Measurements from ENCODE around the gene ANK3.

The ANK3 gene

GRCh38 chr10:60203993-60204618 lies 185.6 kb downstream of the ANK3 start:
- Histone ChIP-seq H2BK12ac (ENCODE audit: low read length in 2 of 2) (no peak overlapping the region), H3K4ac (ENCODE audit: low read depth in 1 of 2, low read length in 2 of 2) (no peak overlapping the region), H2AFZ (ENCODE audit: low read depth, low read length) (no peak overlapping the region), H3K4me3 (ENCODE audit: insufficient read depth in 1 of 2, low read depth in 1 of 2, low read length in 2 of 2) (no peak overlapping the region), H4K8ac (ENCODE audit: low read length) (no peak overlapping the region), H2BK15ac (ENCODE audit: low read depth, poor library complexity, severe bottlenecking) (no peak overlapping the region), H3K9me3 (ENCODE audit: control insufficient read depth, low read length) (no peaks in the 10 kb centered on the region), H3K27me3 (ENCODE audit: control insufficient read depth in 1 of 2, insufficient read depth in 1 of 2, low read length in 2 of 2) (no peaks in the 10 kb centered on the region), H3K18ac (ENCODE audit: low read depth in 1 of 2, low read length in 2 of 2) (no peak overlapping the region), H3K36me3 (ENCODE audit: control insufficient read depth in 1 of 2, insufficient read depth in 2 of 2, low read depth in 1 of 2, low read length in 2 of 2) (peaks cover 0 to 11% of the 10 kb centered on the region in 2 experiments), H3K4me1 (ENCODE audit: control insufficient read depth, insufficient read depth, low read depth, low read length) (peaks cover 3% of the 10 kb centered on the region), H3K4me2 (ENCODE audit: low read length, poor library complexity, severe bottlenecking) (no peak overlapping the region), H2AK5ac (ENCODE audit: low read length, severe bottlenecking) (no peak overlapping the region), H4K91ac (ENCODE audit: low read length) (no peak overlapping the region), H3K27ac (ENCODE audit: low read length, poor library complexity, severe bottlenecking) (no peak overlapping the region), H3K79me1 (replicated peaks; ENCODE audit: low read length, poor library complexity, severe bottlenecking) (no peaks in the 10 kb centered on the region), H2BK120ac (ENCODE audit: low read depth, low read length) (no peak overlapping the region), H3K23ac (ENCODE audit: low read length in 2 of 2) (no peak overlapping the region), H3K9ac (ENCODE audit: low read length) (no peak overlapping the region), H2BK5ac (ENCODE audit: low read depth, low read length, poor library complexity, severe bottlenecking) (no peak overlapping the region), H3K14ac (ENCODE audit: low read length in 2 of 2) (no peak overlapping the region)
- peak; percentile 57 for DNase-seq
- WGBS = 53% methylated on average over 1 of the region's 1 CpG

GRCh38 chr10:60200682-60201053 lies 189.0 kb downstream of the ANK3 start:
- H2BK120ac ChIP-seq (ENCODE audit: low read depth, low read length) = no peak overlapping the region
- no peak overlapping the region for H3K27ac ChIP-seq (ENCODE audit: low read length, poor library complexity, severe bottlenecking)
- H3K18ac ChIP-seq (ENCODE audit: low read depth in 1 of 2, low read length in 2 of 2) = no peak overlapping the region
- H3K27me3 ChIP-seq (ENCODE audit: control insufficient read depth in 1 of 2, insufficient read depth in 1 of 2, low read length in 2 of 2) = no peaks in the 10 kb centered on the region
- no peak overlapping the region for H4K8ac ChIP-seq (ENCODE audit: low read length)
- H3K79me1 ChIP-seq (replicated peaks; ENCODE audit: low read length, poor library complexity, severe bottlenecking) = no peaks in the 10 kb centered on the region
- peaks cover 3% of the 10 kb centered on the region for H3K4me1 ChIP-seq (ENCODE audit: control insufficient read depth, insufficient read depth, low read depth, low read length)
- no peak overlapping the region for H3K4me2 ChIP-seq (ENCODE audit: low read length, poor library complexity, severe bottlenecking)
- H3K23ac ChIP-seq (ENCODE audit: low read length in 2 of 2) = no peak overlapping the region
- H3K4me3 ChIP-seq (ENCODE audit: insufficient read depth in 1 of 2, low read depth in 1 of 2, low read length in 2 of 2) = no peak overlapping the region
- WGBS = 95% methylated on average over 1 of the region's 1 CpG
- no peak for DNase-seq
- peaks cover 0 to 16% of the 10 kb centered on the region in 2 experiments for H3K36me3 ChIP-seq (ENCODE audit: control insufficient read depth in 1 of 2, insufficient read depth in 2 of 2, low read depth in 1 of 2, low read length in 2 of 2)
- H2AFZ ChIP-seq (ENCODE audit: low read depth, low read length) = no peak overlapping the region
- H3K14ac ChIP-seq (ENCODE audit: low read length in 2 of 2) = no peak overlapping the region
- H3K4ac ChIP-seq (ENCODE audit: low read depth in 1 of 2, low read length in 2 of 2) = no peak overlapping the region
- H2BK12ac ChIP-seq (ENCODE audit: low read length in 2 of 2) = no peak overlapping the region
- peak overlapping the region; percentile 17 for H2BK15ac ChIP-seq (ENCODE audit: low read depth, poor library complexity, severe bottlenecking)
- no peak overlapping the region for H2BK5ac ChIP-seq (ENCODE audit: low read depth, low read length, poor library complexity, severe bottlenecking)
- H3K9me3 ChIP-seq (ENCODE audit: control insufficient read depth, low read length) = no peaks in the 10 kb centered on the region
- no peak overlapping the region for H4K91ac ChIP-seq (ENCODE audit: low read length)
- H3K9ac ChIP-seq (ENCODE audit: low read length) = no peak overlapping the region
- H2AK5ac ChIP-seq (ENCODE audit: low read length, severe bottlenecking) = no peak overlapping the region

DNA sequence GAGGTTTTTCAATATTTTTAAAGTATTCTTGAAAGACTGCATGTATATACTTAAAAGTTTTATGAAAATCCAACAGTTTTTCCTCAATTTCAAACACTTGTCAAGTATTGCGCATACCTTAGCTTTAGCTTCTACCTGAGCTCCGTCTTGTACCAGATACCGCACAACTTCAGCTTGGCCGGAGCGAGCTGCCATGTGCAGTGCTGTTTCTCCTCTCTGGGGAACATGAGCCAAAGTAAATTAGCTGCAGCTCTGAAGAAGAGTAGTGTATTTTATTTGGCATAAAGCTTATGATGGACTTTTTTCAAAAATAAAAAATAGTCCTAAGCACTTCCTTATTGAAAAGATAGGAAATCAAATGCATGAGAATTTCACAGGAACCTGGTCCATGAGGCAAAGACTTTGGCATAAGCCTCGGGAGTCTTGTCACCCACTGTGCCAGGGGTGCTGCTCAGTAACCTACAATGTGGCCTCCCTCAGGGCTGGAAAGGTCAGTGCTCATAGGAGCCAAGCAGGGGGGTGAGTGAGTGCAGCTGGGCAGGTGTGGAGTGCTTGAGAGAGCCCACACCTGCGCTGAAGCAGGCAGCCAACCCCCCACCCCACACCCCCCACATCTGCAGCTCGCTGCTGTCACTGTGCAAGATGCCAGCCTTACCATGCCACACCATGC lies 189.5 kb downstream of the ANK3 start:
- Histone ChIP-seq H3K4me1 (ENCODE audit: control insufficient read depth, insufficient read depth, low read depth, low read length) (peaks cover 3% of the 10 kb centered on the region), H2BK15ac (ENCODE audit: low read depth, poor library complexity, severe bottlenecking) (peak overlapping the region; percentile 17), H3K4me2 (ENCODE audit: low read length, poor library complexity, severe bottlenecking) (no peak overlapping the region), H3K23ac (ENCODE audit: low read length in 2 of 2) (no peak overlapping the region), H3K4me3 (ENCODE audit: insufficient read depth in 1 of 2, low read depth in 1 of 2, low read length in 2 of 2) (no peak overlapping the region), H3K18ac (ENCODE audit: low read depth in 1 of 2, low read length in 2 of 2) (no peak overlapping the region), H2AFZ (ENCODE audit: low read depth, low read length) (no peak overlapping the region), H2BK5ac (ENCODE audit: low read depth, low read length, poor library complexity, severe bottlenecking) (no peak overlapping the region), H3K36me3 (ENCODE audit: control insufficient read depth in 1 of 2, insufficient read depth in 2 of 2, low read depth in 1 of 2, low read length in 2 of 2) (peaks cover 0 to 16% of the 10 kb centered on the region in 2 experiments), H3K27ac (ENCODE audit: low read length, poor library complexity, severe bottlenecking) (no peak overlapping the region), H2BK120ac (ENCODE audit: low read depth, low read length) (no peak overlapping the region), H3K9ac (ENCODE audit: low read length) (no peak overlapping the region), H2AK5ac (ENCODE audit: low read length, severe bottlenecking) (no peak overlapping the region), H4K8ac (ENCODE audit: low read length) (no peak overlapping the region), H3K79me1 (replicated peaks; ENCODE audit: low read length, poor library complexity, severe bottlenecking) (no peaks in the 10 kb centered on the region), H4K91ac (ENCODE audit: low read length) (no peak overlapping the region), H3K14ac (ENCODE audit: low read length in 2 of 2) (peak overlapping the region in 1 of 2 experiments; percentile 41), H3K4ac (ENCODE audit: low read depth in 1 of 2, low read length in 2 of 2) (no peak overlapping the region), H2BK12ac (ENCODE audit: low read length in 2 of 2) (peak overlapping the region in 1 of 2 experiments; percentile 18), H3K9me3 (ENCODE audit: control insufficient read depth, low read length) (no peaks in the 10 kb centered on the region), H3K27me3 (ENCODE audit: control insufficient read depth in 1 of 2, insufficient read depth in 1 of 2, low read length in 2 of 2) (no peaks in the 10 kb centered on the region)
- 95% methylated on average over 8 of the region's 8 CpGs for WGBS
- DNase-seq = no peak

DNA sequence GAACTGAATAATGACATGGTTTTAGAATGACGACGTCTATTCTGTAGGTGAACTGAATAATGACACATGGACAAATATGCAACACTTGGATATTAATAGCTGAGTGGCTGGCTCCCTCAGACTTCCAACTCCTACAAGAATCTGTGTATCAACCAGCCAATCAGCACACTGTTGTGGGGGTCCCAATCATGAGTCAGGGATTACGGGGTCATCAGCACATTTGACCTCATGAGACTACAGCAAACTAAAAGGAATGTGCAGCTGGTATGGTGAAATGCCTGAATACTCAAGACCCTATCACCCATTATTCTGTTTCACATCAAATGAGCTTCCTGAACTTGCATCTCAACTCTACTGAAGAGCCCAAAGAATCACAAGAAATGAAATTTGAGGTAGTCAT lies 192.5 kb downstream of the ANK3 start:
- H2BK120ac ChIP-seq (ENCODE audit: low read depth, low read length) = no peak overlapping the region
- H3K14ac ChIP-seq (ENCODE audit: low read length in 2 of 2) = no peak overlapping the region
- no peaks in the 10 kb centered on the region for H3K79me1 ChIP-seq (replicated peaks; ENCODE audit: low read length, poor library complexity, severe bottlenecking)
- no peak overlapping the region for H2BK15ac ChIP-seq (ENCODE audit: low read depth, poor library complexity, severe bottlenecking)
- no peak overlapping the region for H4K8ac ChIP-seq (ENCODE audit: low read length)
- H3K4me1 ChIP-seq (ENCODE audit: control insufficient read depth, insufficient read depth, low read depth, low read length) = peaks cover 3% of the 10 kb centered on the region
- no peak overlapping the region for H2BK12ac ChIP-seq (ENCODE audit: low read length in 2 of 2)
- no peaks in the 10 kb centered on the region for H3K27me3 ChIP-seq (ENCODE audit: control insufficient read depth in 1 of 2, insufficient read depth in 1 of 2, low read length in 2 of 2)
- no peak for DNase-seq
- no peak overlapping the region for H3K4me2 ChIP-seq (ENCODE audit: low read length, poor library complexity, severe bottlenecking)
- H2AFZ ChIP-seq (ENCODE audit: low read depth, low read length) = no peak overlapping the region
- H3K4me3 ChIP-seq (ENCODE audit: insufficient read depth in 1 of 2, low read depth in 1 of 2, low read length in 2 of 2) = no peak overlapping the region
- no peaks in the 10 kb centered on the region for H3K9me3 ChIP-seq (ENCODE audit: control insufficient read depth, low read length)
- H3K4ac ChIP-seq (ENCODE audit: low read depth in 1 of 2, low read length in 2 of 2) = no peak overlapping the region
- 57% methylated on average over 3 of the region's 3 CpGs for WGBS
- no peak overlapping the region for H3K9ac ChIP-seq (ENCODE audit: low read length)
- H4K91ac ChIP-seq (ENCODE audit: low read length) = no peak overlapping the region
- H2BK5ac ChIP-seq (ENCODE audit: low read depth, low read length, poor library complexity, severe bottlenecking) = no peak overlapping the region
- no peak overlapping the region for H3K27ac ChIP-seq (ENCODE audit: low read length, poor library complexity, severe bottlenecking)
- no peak overlapping the region for H3K23ac ChIP-seq (ENCODE audit: low read length in 2 of 2)
- H3K18ac ChIP-seq (ENCODE audit: low read depth in 1 of 2, low read length in 2 of 2) = no peak overlapping the region
- no peak overlapping the region for H2AK5ac ChIP-seq (ENCODE audit: low read length, severe bottlenecking)
- H3K36me3 ChIP-seq (ENCODE audit: control insufficient read depth in 1 of 2, insufficient read depth in 2 of 2, low read depth in 1 of 2, low read length in 2 of 2) = peaks cover 0 to 12% of the 10 kb centered on the region in 2 experiments

Measured in mesenchymal stem cell (in vitro differentiated cells and primary cell).